Superior temporal gyrus (tissue), 1 donor: ENCODE data around the gene ZFP28.

Experiments used
- DNase-seq: peaks from one replicate; pipeline ENCODE4 v3.0.0-alpha.2; 2016; ENCODE audit errors: extremely low spot score

Gene ZFP28

GRCh38 chr19:56595548-56595899 lies 56.8 kb downstream of the ZFP28 start:
- DNase-seq: no peak

- DNase-seq: no peak
These were observed 57.9 kb downstream of the ZFP28 start for GRCh38 chr19:56596676-56597075.

GRCh38 chr19:56597696-56598095 lies 58.9 kb downstream of the ZFP28 start:
- DNase-seq: no peak

- no peak for DNase-seq
These were observed 62.6 kb downstream of the ZFP28 start for GRCh38 chr19:56601375-56601774.

- DNase-seq: peak; percentile 22
These were observed 65.1 kb downstream of the ZFP28 start for GRCh38 chr19:56603829-56604228.
